GM12878 (cell line): ENCODE data around the gene TBXAS1. TPM values are rescaled to one million over a fixed set of nuclear protein-coding genes. Genes with fewer than 3 reads are reported as not detected.
A peak's percentile ranks its signal among the peaks of the same experiment; 100 is the strongest.

Experiments
- ATAC-seq: fragments of 200-7000 bp; cut with Tn5 transposase; 3 replicates; pipeline ENCODE4 v1.9.1; 2020; ENCODE audit warnings: mild to moderate bottlenecking, moderate library complexity
- BruUV-seq: library from RNA; stranded (reverse); fragments of 400-500 nt; replicated peaks from 2 replicates; lab custom pipeline; 2021; lab: Mats Ljungman, UMichigan
- CTCF ChIA-PET: fragments of 300-600 bp; sonication (Branson Sonifier 250); formaldehyde crosslinking; extraction: SDS; loops from one replicate; lab custom pipeline; 2021; ENCODE audit warnings: inconsistent platforms; lab: Yijun Ruan, JAX
- POLR2A ChIA-PET: fragments of 350-600 bp; formaldehyde crosslinking; extraction: SDS; loops from one replicate; lab custom pipeline; 2021; ENCODE audit warnings: inconsistent platforms; lab: Charles Lee
- RAD21 ChIA-PET: fragments of 300-600 bp; sonication (Branson Sonifier 250); formaldehyde crosslinking; loops from one replicate; lab custom pipeline; 2023; ENCODE audit warnings: antibody characterized with exemption; ENCODE audit not compliant: unreplicated experiment; lab: Charles Lee
- SMC1A ChIA-PET: fragments of 300-600 bp; sonication (Branson Sonifier 250); formaldehyde crosslinking; loops from one replicate; lab custom pipeline; 2023; ENCODE audit not compliant: unreplicated experiment, uncharacterized antibody; lab: Charles Lee
- DNase-seq: peaks from one replicate; pipeline ENCODE4 v3.0.0-alpha.2; 2011; ENCODE audit warnings: low read depth, low spot score
- FAIRE-seq: peaks from 3 replicates; lab custom pipeline; 2011; peaks lifted over from hg19 to GRCh38; lab: Jason Lieb, UNC
- H2AFZ ChIP-seq: 2 replicates; pipeline ENCODE4 v1.6.0; 2011; ENCODE audit warnings: low read depth, low read length, control low read depth; ENCODE audit not compliant: control insufficient read depth
- H3K27ac ChIP-seq: 2 replicates; pipeline ENCODE4 v1.5.1; 2011; ENCODE audit warnings: control low read depth; ENCODE audit not compliant: control insufficient read depth, insufficient read depth
- H3K27me3 ChIP-seq, 2 experiments: replicated peaks in 1 of 2; 2 replicates each; pipeline versions ENCODE4 v1.6.0 to v1.6.1; 2011; ENCODE audit warnings: low read length in 1 of 2; ENCODE audit not compliant: control insufficient read depth in 2 of 2, insufficient read depth in 2 of 2
- H3K36me3 ChIP-seq, 2 experiments: 2 replicates each; pipeline ENCODE4 v1.5.1; 2011; ENCODE audit warnings: low read length in 1 of 2; ENCODE audit not compliant: control insufficient read depth in 2 of 2, insufficient read depth in 2 of 2
- H3K4me1 ChIP-seq: 2 replicates; pipeline ENCODE4 v1.6.1; 2011; ENCODE audit warnings: mild to moderate bottlenecking, low read length, moderate library complexity, mixed read lengths; ENCODE audit not compliant: control insufficient read depth, insufficient read depth
- H3K4me2 ChIP-seq: 2 replicates; pipeline ENCODE4 v1.6.0; 2011; ENCODE audit warnings: control low read depth; ENCODE audit not compliant: control insufficient read depth, insufficient read depth
- H3K4me3 ChIP-seq: fragments of 200-600 bp; sonication (generic); 2 replicates; pipeline ENCODE4 v1.5.1; 2016
- H3K79me2 ChIP-seq: 2 replicates; pipeline ENCODE4 v1.6.0; 2011; ENCODE audit warnings: low read length; ENCODE audit not compliant: control insufficient read depth, insufficient read depth
- H3K9ac ChIP-seq: 2 replicates; pipeline ENCODE4 v1.8.0; 2011; ENCODE audit warnings: low read length, control low read depth, mixed read lengths; ENCODE audit not compliant: control insufficient read depth, insufficient read depth
- H3K9me3 ChIP-seq: replicated peaks from 3 replicates; pipeline ENCODE4 v1.5.1; 2011; ENCODE audit warnings: mild to moderate bottlenecking, low read length; ENCODE audit not compliant: control insufficient read depth, insufficient read depth
- H4K20me1 ChIP-seq: 2 replicates; pipeline ENCODE4 v1.6.0; 2011; ENCODE audit not compliant: control insufficient read depth, insufficient read depth
- EGR1 ChIP-seq, 2 experiments: IDR thresholded peaks; 1 replicate in 1 of 2; 2 replicates in 1 of 2; pipeline ENCODE4 v1.6.1; 2011 to 2012; ENCODE audit warnings: low read depth in 2 of 2, low read length in 2 of 2, borderline replicate concordance in 1 of 2, mild to moderate bottlenecking in 1 of 2, moderate library complexity in 1 of 2
- EP300 ChIP-seq, 2 experiments: fragments of 150-350 bp in 1 of 2; IDR thresholded peaks; 2 replicates each; pipeline ENCODE4 v1.6.1; 2011 to 2012; ENCODE audit warnings: low read depth in 2 of 2, low read length in 2 of 2, borderline replicate concordance in 1 of 2, improper control_type of control experiment in 1 of 2, inconsistent platforms in 1 of 2; ENCODE audit not compliant: control insufficient read depth in 1 of 2
- MTA3 ChIP-seq: IDR thresholded peaks from 2 replicates; pipeline ENCODE4 v1.6.1; 2012; ENCODE audit warnings: low read length, inconsistent platforms, borderline replicate concordance
- MXI1 ChIP-seq: fragments of 150-350 bp; IDR thresholded peaks from 2 replicates; pipeline ENCODE4 v1.6.1; 2011; ENCODE audit warnings: low read depth, mild to moderate bottlenecking, inconsistent platforms, low read length, improper control_type of control experiment
- STAT3 ChIP-seq: IDR thresholded peaks from 2 replicates; pipeline ENCODE4 v1.6.1; 2011; ENCODE audit warnings: low read depth, low read length, improper control_type of control experiment
- WGBS: methylation state at CpG from one replicate; pipeline ENCODE4 v1.1.6; 2016; ENCODE audit warnings: low lambda C conversion rate; ENCODE audit not compliant: insufficient replicate concordance, insufficient coverage; ENCODE audit errors: missing lambda C conversion rate; 5-methylcytosine and 5-hydroxymethylcytosine counted together
- in situ Hi-C: fragments of 300-500 bp; cut with MboI; formaldehyde crosslinking; loops from 9 replicates; pipeline ENCODE4 v1.14.3; 2018; ENCODE audit warnings: mixed read lengths
- intact Hi-C: fragments of 100-400 bp; cut with micrococcal nuclease; formaldehyde crosslinking; loops from one replicate; pipeline ENCODE4 v1.14.2; 2022; ENCODE audit not compliant: unreplicated experiment
- polyA plus RNA-seq, 11 experiments: library from polyadenylated mRNA; depleted of rRNA in 4 of 11; unstranded in 6 of 11; stranded (reverse) in 5 of 11; fragments of >200 nt; fragmentation: Nextera tagmentation in 4 of 11; fragmentation: Illumina TruSeq in 1 of 11; extraction: Ambion mirVana in 4 of 11; extraction: Trizol in 1 of 11; gene quantifications; 1 replicate in 1 of 11; 2 replicates in 10 of 11; pipeline versions ENCODE4 v1.2.1 to v1.2.3, GENCODE V29; 2011 to 2016; ENCODE audit warnings: inconsistent platforms in 2 of 11, missing spikeins in 2 of 11, low read depth in 1 of 11
- total RNA-seq, 4 experiments: library from RNA; depleted of rRNA in 3 of 4; stranded (reverse); fragments of >200 nt in 3 of 4; fragmentation: Illumina TruSeq in 1 of 4; extraction: Trizol in 1 of 4; gene quantifications; 2 replicates each; pipeline versions ENCODE4 v1.2.1 to v1.2.3, GENCODE V29; 2013 to 2021
- TF ChIP-seq, protein P1 (sequence below): fragments of 450-650 bp; IDR thresholded peaks from 2 replicates; pipeline ENCODE4 v1.6.1; 2017; ENCODE audit warnings: mild to moderate bottlenecking, low read depth, inconsistent platforms; ENCODE audit not compliant: poor library complexity, severe bottlenecking
- TF ChIP-seq, protein P2 (sequence below): fragments of 450-650 bp; IDR thresholded peaks from 2 replicates; pipeline ENCODE4 v1.6.1; 2016; ENCODE audit warnings: mild to moderate bottlenecking

The TBXAS1 gene
- total and polyA plus RNA-seq, 10 of the 15 experiments (the other 5 are each of a cell fraction or from before 2014, with no cell fraction given), result 1.5 to 32.7 (median 16.3) TPM

DNA sequence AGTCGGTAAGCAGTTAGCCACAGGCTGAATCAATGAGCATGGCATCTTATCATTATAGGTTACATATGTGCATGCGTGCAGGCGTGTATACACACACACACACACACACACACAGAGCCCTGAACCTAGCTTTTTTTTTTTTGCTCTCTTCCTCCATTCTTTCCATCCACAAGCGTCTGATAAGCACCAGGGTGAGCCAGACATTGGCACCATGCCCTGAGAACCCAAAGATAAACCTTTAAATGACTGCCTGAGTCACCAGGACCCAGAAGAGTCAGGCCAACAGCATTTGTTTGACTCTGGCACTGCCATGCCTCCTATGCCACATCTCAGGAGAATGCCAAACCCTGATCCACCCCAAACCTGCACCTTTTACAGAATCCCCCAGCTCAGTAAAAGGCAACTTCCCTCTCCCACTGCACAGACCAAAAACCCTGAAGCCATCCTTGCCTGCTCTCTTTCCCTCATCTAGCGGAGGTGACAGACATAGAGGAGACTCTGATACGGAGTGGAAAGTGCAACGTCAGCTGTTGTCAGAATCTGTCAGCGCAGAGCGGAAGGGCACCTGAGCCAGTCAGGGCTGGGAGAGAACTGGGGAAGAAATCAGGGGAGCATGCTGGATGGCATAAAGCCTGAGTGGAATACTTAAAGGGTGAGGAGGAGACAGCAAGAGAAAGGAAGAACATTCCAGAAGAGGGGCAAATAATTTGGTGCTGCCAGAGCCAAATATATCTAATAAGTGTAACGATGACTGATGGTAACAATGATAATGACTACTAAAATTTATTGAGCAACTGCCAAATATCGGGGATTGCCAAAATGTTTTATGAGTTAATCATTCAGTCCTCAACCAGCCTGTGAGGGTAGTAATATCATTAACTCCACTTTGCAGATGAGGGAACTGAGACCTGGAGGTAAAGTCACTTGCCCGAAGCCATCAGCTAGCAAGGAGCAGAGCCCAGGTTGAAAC lies 230.5 kb downstream of the TBXAS1 start:
- H3K9ac ChIP-seq, result no peak overlapping the region
- H4K20me1 ChIP-seq, result peaks cover 4% of the 10 kb centered on the region; the same call in 1 of the 2 replicates
- TF ChIP-seq, protein P1, sequence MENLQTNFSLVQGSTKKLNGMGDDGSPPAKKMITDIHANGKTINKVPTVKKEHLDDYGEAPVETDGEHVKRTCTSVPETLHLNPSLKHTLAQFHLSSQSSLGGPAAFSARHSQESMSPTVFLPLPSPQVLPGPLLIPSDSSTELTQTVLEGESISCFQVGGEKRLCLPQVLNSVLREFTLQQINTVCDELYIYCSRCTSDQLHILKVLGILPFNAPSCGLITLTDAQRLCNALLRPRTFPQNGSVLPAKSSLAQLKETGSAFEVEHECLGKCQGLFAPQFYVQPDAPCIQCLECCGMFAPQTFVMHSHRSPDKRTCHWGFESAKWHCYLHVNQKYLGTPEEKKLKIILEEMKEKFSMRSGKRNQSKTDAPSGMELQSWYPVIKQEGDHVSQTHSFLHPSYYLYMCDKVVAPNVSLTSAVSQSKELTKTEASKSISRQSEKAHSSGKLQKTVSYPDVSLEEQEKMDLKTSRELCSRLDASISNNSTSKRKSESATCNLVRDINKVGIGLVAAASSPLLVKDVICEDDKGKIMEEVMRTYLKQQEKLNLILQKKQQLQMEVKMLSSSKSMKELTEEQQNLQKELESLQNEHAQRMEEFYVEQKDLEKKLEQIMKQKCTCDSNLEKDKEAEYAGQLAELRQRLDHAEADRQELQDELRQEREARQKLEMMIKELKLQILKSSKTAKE, result no peak
- no peak for TF ChIP-seq MXI1
- TF ChIP-seq STAT3, result no peak
- no peak for TF ChIP-seq MTA3
- no peak for TF ChIP-seq EP300 (IDR thresholded peaks at IDR 0.05; ENCODE audit: borderline replicate concordance in 1 of 2, control insufficient read depth in 1 of 2, low read depth in 2 of 2, low read length in 2 of 2)
- TF ChIP-seq EGR1 (IDR thresholded peaks at IDR 0.05; ENCODE audit: borderline replicate concordance in 1 of 2, low read depth in 2 of 2, low read length in 2 of 2), result no peak
- TF ChIP-seq, protein P2, sequence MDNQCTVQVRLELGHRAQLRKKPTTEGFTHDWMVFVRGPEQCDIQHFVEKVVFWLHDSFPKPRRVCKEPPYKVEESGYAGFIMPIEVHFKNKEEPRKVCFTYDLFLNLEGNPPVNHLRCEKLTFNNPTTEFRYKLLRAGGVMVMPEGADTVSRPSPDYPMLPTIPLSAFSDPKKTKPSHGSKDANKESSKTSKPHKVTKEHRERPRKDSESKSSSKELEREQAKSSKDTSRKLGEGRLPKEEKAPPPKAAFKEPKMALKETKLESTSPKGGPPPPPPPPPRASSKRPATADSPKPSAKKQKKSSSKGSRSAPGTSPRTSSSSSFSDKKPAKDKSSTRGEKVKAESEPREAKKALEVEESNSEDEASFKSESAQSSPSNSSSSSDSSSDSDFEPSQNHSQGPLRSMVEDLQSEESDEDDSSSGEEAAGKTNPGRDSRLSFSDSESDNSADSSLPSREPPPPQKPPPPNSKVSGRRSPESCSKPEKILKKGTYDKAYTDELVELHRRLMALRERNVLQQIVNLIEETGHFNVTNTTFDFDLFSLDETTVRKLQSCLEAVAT, result no peak
- TF ChIP-seq, all 136 proteins: peak for 0
- ATAC-seq (no peak), FAIRE-seq (peak; percentile 54), DNase-seq (no peak)
- in situ Hi-C loops (loop anchor here (10.0 kb wide), 1 partner anchor 945 kb away; no protein-coding TSS in a partner anchor), intact Hi-C loops (no loop called here)
- no peaks in the 10 kb centered on the region; a peak in 1 of 4 replicates for H3K36me3 ChIP-seq
- ChIA-PET RAD21 (interaction anchor here (2.0 kb wide), 1 partner anchor 57 kb away, joined by 6 read pairs; no protein-coding TSS in a partner anchor), POLR2A (interaction anchor here (0.6 kb wide), 2 partner anchors 103 to 167 kb away, joined by 4 read pairs; no protein-coding TSS in a partner anchor), SMC1A (interaction anchor here (0.6 kb wide), 1 partner anchor 27 kb away, joined by 4 read pairs; no protein-coding TSS in a partner anchor), CTCF (no interaction called here)
- no peak overlapping the region for H3K27ac ChIP-seq
- peaks cover 15% of the 10 kb centered on the region for H3K4me1 ChIP-seq
- 99% methylated on average over 11 of the region's 12 CpGs for WGBS
- H3K4me3 ChIP-seq, result peak overlapping the region; percentile 74; the same call in 1 of the 2 replicates
- H2AFZ ChIP-seq, result no peak overlapping the region
- no peaks in the 10 kb centered on the region for H3K9me3 ChIP-seq
- no peaks in the 10 kb centered on the region for H3K27me3 ChIP-seq
- peaks cover 11% of the 10 kb centered on the region for H3K79me2 ChIP-seq
- no TSS peak for BruUV-seq
- H3K4me2 ChIP-seq, result peak overlapping the region; percentile 93; the same call in 1 of the 2 replicates
